ENCODE results near the gene COL28A1. TPM values are rescaled to one million over a fixed set of nuclear protein-coding genes. Genes with fewer than 3 reads are reported as not detected.
A peak's percentile ranks its signal among the peaks of the same experiment; 100 is the strongest.

The COL28A1 gene
- polyA plus RNA-seq, 3 donors: not detected

GRCh38 chr7:7566651-7567611 is 31.3 kb upstream of the COL28A1 start, which contains the start of gene MIOS:
MIOS (plus strand) TSS chr7:7566884; CDS start chr7:7572476, 5,592 bp downstream.
- WGBS (ENCODE audit: insufficient coverage): under 1% methylated on average over 91 of the region's 96 CpGs
- peak within 1 kb of the TSS; percentile 73 to 89 for H3K27ac ChIP-seq (ENCODE audit: low read depth in 1 of 2, low read length in 2 of 2)
- H3K4me1 ChIP-seq (ENCODE audit: control insufficient read depth in 1 of 2, insufficient read depth in 2 of 2, low read length in 2 of 2): peaks cover 33 to 51% of the 10 kb centered on the region in 2 donors
- no peaks in the 10 kb centered on the region for H3K27me3 Mint-ChIP-seq (ENCODE audit: low read depth in 3 of 3)
- peaks cover 9 to 12% of the 10 kb centered on the region in 2 donors for H3K36me3 Mint-ChIP-seq
- no peaks in the 10 kb centered on the region for H3K9me3 ChIP-seq (replicated peaks in 1 of 2; ENCODE audit: control insufficient read depth in 1 of 2, insufficient read depth in 1 of 2, low read length in 2 of 2)
- no peaks in the 10 kb centered on the region for H4K20me1 ChIP-seq (ENCODE audit: insufficient read depth, low read length)
- H3K27ac Mint-ChIP-seq: peak within 1 kb of the TSS; percentile 67 to 97 (median 94)
- intact Hi-C loops (cut with micrococcal nuclease): loop anchor here (10.0 kb wide), 4 partner anchors 78 to 398 kb away; partner anchors contain the start of genes UMAD1 (in 2 of the 2), C1GALT1 (in 1 of the 2) and GLCCI1 (in 1 of the 2)
- DNase-seq: peak; percentile 78 to 89 (median 86)
- H3K4me3 Mint-ChIP-seq: peak within 1 kb of the TSS; percentile 80 to 83
- H3K27me3 ChIP-seq (ENCODE audit: control insufficient read depth in 2 of 2, insufficient read depth in 2 of 2, low read length in 2 of 2): no peaks in the 10 kb centered on the region
- peak within 1 kb of the TSS; percentile 96 for H3K9ac ChIP-seq (ENCODE audit: insufficient read depth, low read length, poor library complexity, severe bottlenecking)
- no peaks in the 10 kb centered on the region for H3K9me3 Mint-ChIP-seq
- peaks cover 48% of the 10 kb centered on the region for H3K79me2 ChIP-seq (ENCODE audit: insufficient read depth, low read length)
- H3K36me3 ChIP-seq (replicated peaks in 1 of 2; ENCODE audit: control insufficient read depth in 1 of 2, insufficient read depth in 2 of 2, low read length in 2 of 2): peaks cover 0 to 3% of the 10 kb centered on the region in 2 donors
- TF ChIP-seq CTCF (IDR thresholded peaks at IDR 0.05): no peak
- H3K4me2 ChIP-seq (replicated peaks; ENCODE audit: extremely low read depth, low read length, poor library complexity, severe bottlenecking): peak within 1 kb of the TSS; percentile 79
- H3K4me1 Mint-ChIP-seq: peaks cover 34% of the 10 kb centered on the region
- peak within 1 kb of the TSS; percentile 63 to 98 (median 83) for H3K4me3 ChIP-seq (replicated peaks in 1 of 3; ENCODE audit: low read depth in 2 of 3, low read length in 3 of 3)
- H2AFZ ChIP-seq (ENCODE audit: insufficient read depth, low read depth, low read length, poor library complexity, severe bottlenecking): peak within 1 kb of the TSS; percentile 70
